Colonic mucosa (tissue), 4 donors: Measurements from ENCODE around the gene NTN1. TPM values are rescaled to one million over a fixed set of nuclear protein-coding genes. Genes with fewer than 3 reads are reported as not detected.

ENCODE experiments used
- DNase-seq: peaks from one replicate; pipeline ENCODE4 v3.0.0-alpha.2; 2020
- H3K27ac ChIP-seq: fragments of 200-600 bp; one replicate; pipeline ENCODE4 v1.8.0; 2021
- H3K27me3 ChIP-seq: fragments of 200-600 bp; one replicate; pipeline ENCODE4 v1.8.0; 2021
- H3K36me3 ChIP-seq: fragments of 200-600 bp; one replicate; pipeline ENCODE4 v1.8.0; 2021
- H3K4me1 ChIP-seq: fragments of 200-600 bp; one replicate; pipeline ENCODE4 v1.8.0; 2021; ENCODE audit warnings: mild to moderate bottlenecking
- H3K4me3 ChIP-seq: fragments of 200-600 bp; one replicate; pipeline ENCODE4 v1.8.0; 2021
- H3K9ac ChIP-seq, 2 donors: one replicate each; pipeline ENCODE4 v1.7.0; 2013; ENCODE audit warnings: control low read depth in 2 of 2, low read depth in 2 of 2, low read length in 2 of 2
- H3K9me3 ChIP-seq: fragments of 200-600 bp; one replicate; pipeline ENCODE4 v1.8.0; 2021
- CTCF ChIP-seq: fragments of 200-600 bp; IDR thresholded peaks from one replicate; pipeline ENCODE4 v1.8.0; 2022; ENCODE audit warnings: antibody characterized with exemption, mild to moderate bottlenecking
- intact Hi-C: fragments of 100-400 bp; cut with DNase I; formaldehyde crosslinking; loops from one replicate; pipeline ENCODE4 v1.14.1; 2022
- total RNA-seq, 2 donors: library from RNA; stranded (reverse); fragmentation: NEBNext Ultra II Directional in 1 of 2; extraction: Animal tissue kit (Norgen Biotek cat#: 25700) in 1 of 2; gene quantifications; one replicate each; pipeline ENCODE4 v1.2.1, GENCODE V29; 2021
- donor health status: healthy.
- donor health status: DM: no; HTN: no; CAD: no.
- donor health status: DM: no; HTN: no; CAD: no.

Gene NTN1
- total RNA-seq, 2 donors from 2014 or later = 2.1 to 5.5 TPM

- H3K9ac ChIP-seq = no peak overlapping the region
- no peak overlapping the region for H3K27ac ChIP-seq
- H3K4me3 ChIP-seq = no peak overlapping the region
- no peak for TF ChIP-seq CTCF
- DNase-seq = no peak
- H3K4me1 ChIP-seq = peaks cover 8% of the 10 kb centered on the region
- H3K9me3 ChIP-seq = no peaks in the 10 kb centered on the region
- intact Hi-C loops = no loop called here
- no peaks in the 10 kb centered on the region for H3K36me3 ChIP-seq
- H3K27me3 ChIP-seq = no peaks in the 10 kb centered on the region
Measured at GRCh38 chr17:9208381-9209105, 187.2 kb downstream of the NTN1 start.

- Histone ChIP-seq H3K9ac (no peak overlapping the region), H3K4me3 (no peak overlapping the region), H3K27ac (no peak overlapping the region), H3K9me3 (no peaks in the 10 kb centered on the region), H3K36me3 (no peaks in the 10 kb centered on the region), H3K27me3 (no peaks in the 10 kb centered on the region), H3K4me1 (peaks cover 8% of the 10 kb centered on the region)
- TF ChIP-seq CTCF = no peak
- intact Hi-C loops = no loop called here
- no peak for DNase-seq
Measured at GRCh38 chr17:9209347-9209746, 188.0 kb downstream of the NTN1 start.

- Histone ChIP-seq H3K9me3 (no peaks in the 10 kb centered on the region), H3K27me3 (no peaks in the 10 kb centered on the region), H3K4me1 (peaks cover 8% of the 10 kb centered on the region), H3K4me3 (no peak overlapping the region), H3K36me3 (no peaks in the 10 kb centered on the region), H3K9ac (no peak overlapping the region), H3K27ac (no peak overlapping the region)
- intact Hi-C loops = no loop called here
- no peak for DNase-seq
- TF ChIP-seq CTCF = no peak
Measured at GRCh38 chr17:9209781-9210370, 188.6 kb downstream of the NTN1 start.

DNA sequence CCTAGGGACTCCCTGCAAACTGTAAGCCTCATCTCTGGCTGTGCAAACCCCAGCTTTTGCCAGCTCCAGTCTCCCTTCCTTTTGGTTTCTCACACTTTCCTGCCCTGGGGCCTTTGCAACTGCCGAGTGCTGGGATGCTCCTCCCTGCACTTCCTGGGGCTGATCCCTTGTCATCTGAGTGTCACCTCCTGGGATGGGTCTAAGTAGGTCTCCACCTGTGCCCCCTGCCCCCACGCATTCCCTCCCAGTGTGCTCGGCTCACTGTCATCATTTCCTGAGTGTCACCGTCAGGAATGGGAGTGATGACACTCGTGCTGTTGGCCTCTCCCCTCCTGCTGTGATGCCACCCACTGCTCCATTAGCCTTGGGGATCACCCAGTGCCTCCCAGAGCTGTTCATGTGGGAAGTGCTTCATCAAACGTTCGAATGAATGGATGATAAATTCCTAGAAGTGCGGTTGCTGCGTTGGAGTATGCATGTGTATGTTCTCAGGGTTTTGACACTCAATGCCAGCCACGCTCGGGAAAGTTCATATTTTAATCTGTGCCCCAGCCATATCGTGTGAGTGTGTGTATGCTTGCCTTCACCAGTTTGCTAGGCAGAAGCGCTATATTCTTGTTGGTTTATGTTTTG is 189.9 kb downstream of the NTN1 start:
- no peak overlapping the region for H3K27ac ChIP-seq
- no peak overlapping the region for H3K9ac ChIP-seq
- TF ChIP-seq CTCF = no peak
- no peaks in the 10 kb centered on the region for H3K9me3 ChIP-seq
- H3K27me3 ChIP-seq = no peaks in the 10 kb centered on the region
- peaks cover 2% of the 10 kb centered on the region for H3K4me1 ChIP-seq
- no peak for DNase-seq
- intact Hi-C loops = no loop called here
- H3K4me3 ChIP-seq = no peak overlapping the region
- H3K36me3 ChIP-seq = no peaks in the 10 kb centered on the region

DNA sequence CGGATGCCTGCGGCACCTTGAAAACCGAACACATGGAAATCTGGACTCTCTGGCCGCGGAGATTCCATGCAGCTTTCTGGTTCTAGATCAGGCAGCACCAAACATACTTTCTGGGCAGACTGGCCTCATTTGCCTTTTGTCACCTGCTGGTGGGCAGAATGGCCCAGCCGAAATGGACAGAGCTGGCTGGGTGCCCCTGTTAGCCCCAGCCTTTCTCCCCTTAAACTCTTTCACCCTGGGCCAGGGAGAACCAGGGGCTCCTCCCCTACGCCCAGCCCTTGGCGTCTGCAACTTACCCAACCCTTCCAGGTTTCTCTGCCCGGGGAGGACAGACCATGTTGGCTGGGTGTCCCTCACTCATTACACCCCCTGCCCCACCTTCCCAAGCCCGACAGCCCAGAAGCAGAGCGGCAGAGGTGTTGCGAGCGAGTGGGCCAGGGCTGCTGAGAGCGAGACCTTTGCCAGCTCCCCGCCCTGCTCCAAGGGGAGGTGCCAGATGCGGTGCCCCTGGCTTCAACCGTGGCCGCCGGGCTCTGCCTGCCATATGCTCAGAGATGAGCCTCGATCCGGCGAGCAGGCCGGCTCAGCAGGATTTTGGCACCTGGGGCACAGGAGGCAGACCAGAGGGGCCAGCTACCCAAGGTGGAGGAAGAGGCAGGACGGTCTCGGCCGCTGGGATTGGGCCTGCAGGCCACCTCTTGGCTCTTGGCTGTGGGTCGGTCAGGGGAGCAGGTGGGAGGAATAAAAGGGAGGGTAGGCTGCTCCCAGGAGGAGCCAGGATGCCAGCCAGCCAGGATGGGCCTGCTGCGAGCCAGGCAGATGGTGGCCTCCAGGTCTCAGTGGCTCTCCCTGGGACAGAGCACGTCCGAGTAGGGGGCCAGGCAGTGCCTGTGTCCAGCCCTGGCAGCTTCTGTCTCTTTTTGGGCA is 191.3 kb downstream of the NTN1 start:
- Histone ChIP-seq H3K4me3 (no peak overlapping the region), H3K27ac (no peak overlapping the region), H3K9me3 (no peaks in the 10 kb centered on the region), H3K4me1 (no peaks in the 10 kb centered on the region), H3K27me3 (no peaks in the 10 kb centered on the region), H3K9ac (no peak overlapping the region), H3K36me3 (no peaks in the 10 kb centered on the region)
- no peak for DNase-seq
- TF ChIP-seq CTCF = no peak
- intact Hi-C loops = no loop called here
